Peyer's patch (tissue), 4 donors: Measurements from ENCODE around the gene PUSL1.

Source experiments
- POLR2A ChIP-seq, 2 donors: fragments of 450-650 bp; IDR thresholded peaks; one replicate each; pipeline ENCODE4 v1.5.1; 2017; ENCODE audit warnings: antibody characterized with exemption in 2 of 2, mild to moderate bottlenecking in 2 of 2, moderate library complexity in 2 of 2
- TF ChIP-seq, protein P1 (sequence below), 6 experiments: fragments of 450-650 bp in 4 of 6; fragments of 200-600 bp in 2 of 6; sonication (generic) in 1 of 6; IDR thresholded peaks; one replicate each; pipeline ENCODE4 v1.5.1; 2017 to 2019; ENCODE audit warnings: antibody characterized with exemption in 6 of 6, mild to moderate bottlenecking in 3 of 6, moderate library complexity in 1 of 6

DNA sequence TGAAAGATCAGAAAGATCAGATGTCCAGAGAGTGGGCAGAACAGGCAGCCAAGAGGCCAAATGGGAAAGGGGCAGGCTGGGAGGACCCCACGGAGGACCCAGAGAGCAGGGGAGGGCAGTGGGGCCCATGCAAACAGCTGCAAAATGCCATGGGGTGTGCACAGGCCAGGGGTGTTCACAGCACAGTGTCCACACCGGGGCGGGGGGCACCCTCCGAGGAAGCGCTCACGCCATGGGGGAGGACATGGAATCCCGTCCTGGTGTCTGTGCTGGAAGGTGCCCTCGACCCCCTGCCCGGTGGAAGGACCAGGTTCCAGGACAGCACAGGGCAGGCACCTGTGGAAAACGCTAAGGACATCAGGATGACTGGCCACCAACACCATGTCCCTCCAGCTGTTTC, 14.6 kb downstream of the PUSL1 start:
- TF ChIP-seq, protein P1, sequence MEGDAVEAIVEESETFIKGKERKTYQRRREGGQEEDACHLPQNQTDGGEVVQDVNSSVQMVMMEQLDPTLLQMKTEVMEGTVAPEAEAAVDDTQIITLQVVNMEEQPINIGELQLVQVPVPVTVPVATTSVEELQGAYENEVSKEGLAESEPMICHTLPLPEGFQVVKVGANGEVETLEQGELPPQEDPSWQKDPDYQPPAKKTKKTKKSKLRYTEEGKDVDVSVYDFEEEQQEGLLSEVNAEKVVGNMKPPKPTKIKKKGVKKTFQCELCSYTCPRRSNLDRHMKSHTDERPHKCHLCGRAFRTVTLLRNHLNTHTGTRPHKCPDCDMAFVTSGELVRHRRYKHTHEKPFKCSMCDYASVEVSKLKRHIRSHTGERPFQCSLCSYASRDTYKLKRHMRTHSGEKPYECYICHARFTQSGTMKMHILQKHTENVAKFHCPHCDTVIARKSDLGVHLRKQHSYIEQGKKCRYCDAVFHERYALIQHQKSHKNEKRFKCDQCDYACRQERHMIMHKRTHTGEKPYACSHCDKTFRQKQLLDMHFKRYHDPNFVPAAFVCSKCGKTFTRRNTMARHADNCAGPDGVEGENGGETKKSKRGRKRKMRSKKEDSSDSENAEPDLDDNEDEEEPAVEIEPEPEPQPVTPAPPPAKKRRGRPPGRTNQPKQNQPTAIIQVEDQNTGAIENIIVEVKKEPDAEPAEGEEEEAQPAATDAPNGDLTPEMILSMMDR (IDR thresholded peaks at IDR 0.05) = no peak
- TF ChIP-seq POLR2A (IDR thresholded peaks at IDR 0.05) = no peak
